ENCODE measurements around the gene ID2. TPM values are rescaled to one million over a fixed set of nuclear protein-coding genes. Genes with fewer than 3 reads are reported as not detected.

Gene ID2
- total RNA-seq, 1 experiment from 2014 or later: 112 TPM

DNA sequence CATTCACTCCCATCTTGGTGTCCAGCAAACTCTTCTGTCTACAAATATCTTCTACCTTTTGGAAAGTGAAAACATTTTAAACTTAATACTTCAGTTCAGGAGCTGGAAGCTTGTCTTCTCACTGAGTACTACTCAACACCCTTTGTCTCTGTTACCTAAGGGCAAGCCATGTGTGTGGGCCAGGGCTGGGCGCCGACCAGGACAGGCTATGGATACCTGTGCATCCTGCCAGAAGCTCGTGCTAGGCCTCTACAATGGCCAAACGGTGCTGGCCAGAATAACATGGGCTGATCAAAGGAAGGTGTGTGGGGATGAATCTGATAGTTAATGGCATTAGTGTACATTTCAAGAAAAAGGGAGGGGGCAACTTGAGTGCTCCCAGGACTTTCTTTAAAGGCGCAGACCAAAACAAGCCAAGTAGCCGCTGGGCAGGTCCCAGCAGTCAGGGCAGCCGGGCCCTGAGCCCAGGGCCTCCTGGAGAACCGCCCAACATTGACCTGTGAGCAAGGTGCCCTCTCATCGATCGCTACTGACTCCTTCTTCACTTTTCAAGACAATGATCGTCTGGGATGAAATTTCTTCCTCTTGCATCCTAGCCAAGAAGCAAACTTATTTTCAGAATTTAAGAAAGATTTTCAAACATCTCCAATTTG is 29.0 kb upstream of the ID2 start:
- H3K4me2 ChIP-seq (ENCODE audit: low read length): no peak overlapping the region
- POLR2A ChIA-PET: no interaction called here
- no peak overlapping the region for H3K4me3 ChIP-seq (replicated peaks in 1 of 2; ENCODE audit: low read depth in 1 of 2, low read length in 2 of 2)
- no peak for TF ChIP-seq ZFX (IDR thresholded peaks at IDR 0.05)
- TF ChIP-seq JUND (IDR thresholded peaks at IDR 0.05): no peak
- no peak for TF ChIP-seq EZH2 (IDR thresholded peaks at IDR 0.05)
- TF ChIP-seq ZNF274 (IDR thresholded peaks at IDR 0.05; ENCODE audit: low read depth, low read length): no peak
- no peak for TF ChIP-seq EZH2phosphoT487 (IDR thresholded peaks at IDR 0.05; ENCODE audit: borderline replicate concordance)
- TF ChIP-seq TCF7L2 (IDR thresholded peaks at IDR 0.05; ENCODE audit: borderline replicate concordance, extremely low read depth, insufficient read depth, insufficient read length): no peak
- no peak for TF ChIP-seq POLR2AphosphoS5 (IDR thresholded peaks at IDR 0.05; ENCODE audit: low read depth, low read length)
- no peak for TF ChIP-seq EGR1 (IDR thresholded peaks at IDR 0.05; ENCODE audit: low read depth)
- no peak for TF ChIP-seq CEBPB (IDR thresholded peaks at IDR 0.05; ENCODE audit: low read depth)
- TF ChIP-seq ATF3 (IDR thresholded peaks at IDR 0.05): no peak
- no peak for TF ChIP-seq ZBTB33 (IDR thresholded peaks at IDR 0.05; ENCODE audit: extremely low read depth, insufficient replicate concordance, low read length)
- no peak for TF ChIP-seq SIN3A (IDR thresholded peaks at IDR 0.05; ENCODE audit: low read depth)
- no peak for TF ChIP-seq SP1 (IDR thresholded peaks at IDR 0.05; ENCODE audit: low read depth)
- ATAC-seq (no peak), DNase-seq (ENCODE audit: low read depth, low spot score) (no peak)
- no peaks in the 10 kb centered on the region for H3K79me2 ChIP-seq (ENCODE audit: insufficient read depth, low read length)
- CTCF ChIA-PET: no interaction called here
- H3K36me3 ChIP-seq (ENCODE audit: control insufficient read depth in 1 of 2, insufficient read depth in 2 of 2, low read length in 2 of 2): no peaks in the 10 kb centered on the region
- H3K9ac ChIP-seq (ENCODE audit: low read length): no peak overlapping the region
- RAD21 ChIA-PET (ENCODE audit: low non-redundant PET in 1 of 2, low total read pairs in 2 of 2, uncharacterized antibody in 2 of 2, unreplicated experiment in 2 of 2): no interaction called here
- no peaks in the 10 kb centered on the region for H4K20me1 ChIP-seq (ENCODE audit: insufficient read depth)
- BruUV-seq (replicated peaks): no TSS peak
- H3K9me3 ChIP-seq (ENCODE audit: control insufficient read depth in 1 of 2, insufficient read depth in 1 of 2, low read depth in 1 of 2, low read length in 2 of 2): no peaks in the 10 kb centered on the region
- H3K27ac ChIP-seq (ENCODE audit: low read depth, low read length): no peak overlapping the region
- intact Hi-C loops (cut with micrococcal nuclease): no loop called here
- H3K4me1 ChIP-seq (ENCODE audit: control insufficient read depth in 1 of 2, insufficient read depth in 2 of 2, low read length in 2 of 2): peaks cover 0 to 2% of the 10 kb centered on the region in 2 experiments; a peak in 2 of 4 replicates
- H2AFZ ChIP-seq (ENCODE audit: low read depth, low read length, poor library complexity, severe bottlenecking): no peak overlapping the region
- H3K27me3 ChIP-seq (ENCODE audit: insufficient read depth, low read length): no peaks in the 10 kb centered on the region
- H3K9me2 ChIP-seq (ENCODE audit: insufficient read depth): no peaks in the 10 kb centered on the region
